Suppressor macrophage treated with lipopolysaccharide for 1 hour (primary cell): ENCODE measurements around the gene TTPAL.

ENCODE experiments used
- DNase-seq, 3 donors: peaks; one replicate each; pipeline ENCODE4 v3.0.0-alpha.2; 2020 to 2022

The TTPAL gene

GRCh38 chr20:44442298-44443070, 33.2 kb upstream of the TTPAL start:
- DNase-seq, result peak in 2 of 3 donors; percentile 12

GRCh38 chr20:44445742-44446710, 29.6 kb upstream of the TTPAL start:
- DNase-seq, result no peak

- DNase-seq, result no peak
Measured at GRCh38 chr20:44447827-44448419, 27.8 kb upstream of the TTPAL start.

DNA sequence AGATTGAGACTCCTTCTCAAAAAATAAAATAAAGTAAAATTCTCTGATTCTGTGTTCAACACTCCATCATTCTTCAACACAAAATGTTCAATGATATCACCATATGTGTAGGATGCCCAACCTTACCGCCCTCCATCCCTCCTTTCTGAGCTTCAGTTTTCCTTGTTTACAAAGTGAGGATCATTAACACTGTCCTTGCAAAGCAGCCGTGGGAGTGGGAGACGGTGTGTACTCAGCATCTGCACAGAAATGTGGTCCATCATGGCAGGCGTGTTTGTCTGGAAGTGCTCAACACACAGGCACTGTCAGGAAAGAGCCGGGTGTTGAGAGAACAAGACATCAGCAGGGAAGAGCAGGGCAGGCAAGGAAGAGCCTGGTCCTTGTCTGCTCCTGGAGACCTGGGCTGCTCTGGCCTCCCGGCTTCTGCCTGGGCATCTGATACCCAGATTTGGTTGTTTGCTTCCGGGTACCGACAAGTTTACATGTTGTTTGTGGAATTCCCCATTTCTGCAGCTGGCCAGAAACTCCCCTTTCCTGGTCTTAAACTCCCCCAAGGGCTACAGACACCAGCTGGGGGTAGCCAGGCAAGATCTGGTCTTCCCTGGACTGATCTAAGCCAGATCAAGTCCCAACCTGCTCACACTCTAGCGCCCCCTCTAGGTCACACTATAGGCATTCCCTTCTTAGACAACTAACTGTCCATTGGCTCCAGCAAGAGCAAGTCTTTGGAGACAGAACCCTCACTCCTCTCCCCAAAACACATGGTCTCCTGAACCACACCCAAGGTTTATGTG, 26.7 kb upstream of the TTPAL start:
- DNase-seq, result peak; percentile 28 to 56 (median 28)

DNA sequence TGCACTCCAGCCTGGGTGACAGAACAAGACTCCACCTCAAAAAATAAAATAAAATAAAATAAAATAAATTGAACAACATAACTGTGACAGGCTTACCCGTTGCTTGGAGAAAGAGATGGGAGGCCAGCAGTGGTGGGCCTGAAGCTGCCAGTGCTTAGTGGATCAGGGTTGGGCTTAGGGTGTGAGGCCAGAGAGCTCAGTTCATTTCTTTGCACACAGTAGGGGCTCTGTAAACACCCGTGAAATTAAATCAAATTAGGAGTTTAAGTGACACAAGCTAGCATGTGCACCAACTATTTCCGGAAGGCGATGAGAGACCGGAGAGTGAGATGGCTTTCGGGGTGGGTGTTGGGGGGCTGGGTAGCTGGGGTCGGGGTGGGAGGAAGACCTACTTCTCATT, 25.8 kb upstream of the TTPAL start:
- DNase-seq, result no peak

DNA sequence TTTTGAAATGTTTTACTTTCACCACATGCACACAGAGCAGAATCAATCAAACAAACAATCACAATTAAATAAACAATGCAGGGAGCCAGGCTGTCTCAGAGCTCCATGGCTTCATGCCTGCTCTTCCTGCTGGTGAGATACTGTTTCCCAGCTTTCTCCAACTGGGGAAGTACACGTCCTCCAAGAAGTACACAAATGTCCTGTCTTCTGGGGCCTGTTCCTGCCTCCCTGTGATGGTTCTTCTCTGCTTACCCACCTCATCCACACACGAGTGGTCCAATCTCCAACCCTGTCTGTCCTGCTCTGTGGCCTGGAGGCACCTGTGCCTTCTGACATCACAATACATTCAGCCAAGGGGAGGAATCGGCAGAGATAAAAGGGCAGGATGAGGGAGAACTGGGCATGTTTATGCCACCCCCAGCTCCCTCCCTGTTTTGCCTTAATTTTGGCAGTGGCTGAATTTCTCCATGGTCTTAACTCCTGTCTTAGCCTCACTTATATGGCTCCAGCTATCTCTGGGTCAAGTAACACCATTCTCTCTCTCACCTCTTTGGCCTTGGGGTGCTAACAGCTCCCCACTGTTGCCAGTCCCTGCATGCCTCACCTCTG, 25.3 kb upstream of the TTPAL start:
- DNase-seq, result no peak

DNA sequence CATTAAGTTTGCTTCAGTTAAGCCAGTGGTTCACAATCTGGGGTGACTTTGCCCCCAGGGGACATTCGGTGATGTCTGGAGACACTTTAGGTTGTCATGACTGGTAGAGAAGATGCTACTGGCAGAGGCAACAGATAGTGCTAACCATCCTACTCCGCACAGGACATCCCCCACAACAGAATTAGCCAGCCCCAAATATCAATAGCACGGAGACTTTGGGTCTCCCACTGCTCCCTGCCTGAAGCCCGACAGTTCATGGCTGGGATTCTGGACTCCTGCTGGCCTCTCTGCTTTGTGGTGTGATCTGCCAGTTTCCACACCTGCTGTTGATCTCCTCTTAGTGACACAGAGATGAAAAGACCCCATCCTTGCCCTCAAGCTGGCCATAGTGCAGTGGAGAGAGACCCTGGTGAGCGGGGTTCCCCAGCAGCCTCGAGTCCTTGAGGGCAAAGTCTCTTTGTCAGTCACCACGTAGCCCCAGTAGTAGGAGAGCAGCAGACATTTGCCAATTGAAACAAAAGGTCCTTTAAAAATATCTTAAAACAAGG, 24.7 kb upstream of the TTPAL start:
- DNase-seq, result no peak

GRCh38 chr20:44454306-44454963, 21.2 kb upstream of the TTPAL start:
- no peak for DNase-seq

- peak; percentile 45 to 55 (median 53) for DNase-seq
Measured at GRCh38 chr20:44455126-44455525, 20.5 kb upstream of the TTPAL start.

GRCh38 chr20:44456611-44457010, 19.1 kb upstream of the TTPAL start:
- DNase-seq, result no peak

DNA sequence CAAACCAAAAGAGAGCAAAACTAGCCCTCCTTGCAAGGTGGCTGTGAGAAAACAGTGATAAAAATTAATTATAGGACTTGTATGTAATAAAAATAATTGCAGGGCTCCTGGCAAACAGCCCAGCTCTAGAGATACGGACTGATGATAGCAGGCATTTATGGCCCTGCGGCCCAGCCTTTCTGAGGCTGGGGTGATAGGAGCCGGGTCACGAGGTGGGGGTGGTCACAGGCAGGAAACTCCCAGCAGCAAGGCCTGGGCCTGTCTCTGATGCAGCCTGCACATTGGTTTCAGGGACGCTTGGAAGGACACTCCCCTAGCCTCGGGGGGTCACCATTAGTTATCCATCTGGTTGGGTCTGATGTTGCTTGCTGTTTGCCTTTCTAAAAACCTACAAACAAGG, 18.7 kb upstream of the TTPAL start:
- no peak for DNase-seq

GRCh38 chr20:44459271-44459670, 16.4 kb upstream of the TTPAL start:
- no peak for DNase-seq

GRCh38 chr20:44460795-44461141, 14.9 kb upstream of the TTPAL start:
- peak; percentile 56 to 69 (median 65) for DNase-seq

GRCh38 chr20:44461142-44461802, 14.4 kb upstream of the TTPAL start:
- DNase-seq, result no peak

GRCh38 chr20:44461803-44462174, 13.9 kb upstream of the TTPAL start:
- no peak for DNase-seq

GRCh38 chr20:44463466-44463865, 12.2 kb upstream of the TTPAL start:
- no peak for DNase-seq

- no peak for DNase-seq
Measured at GRCh38 chr20:44464514-44464913, 11.2 kb upstream of the TTPAL start.

DNA sequence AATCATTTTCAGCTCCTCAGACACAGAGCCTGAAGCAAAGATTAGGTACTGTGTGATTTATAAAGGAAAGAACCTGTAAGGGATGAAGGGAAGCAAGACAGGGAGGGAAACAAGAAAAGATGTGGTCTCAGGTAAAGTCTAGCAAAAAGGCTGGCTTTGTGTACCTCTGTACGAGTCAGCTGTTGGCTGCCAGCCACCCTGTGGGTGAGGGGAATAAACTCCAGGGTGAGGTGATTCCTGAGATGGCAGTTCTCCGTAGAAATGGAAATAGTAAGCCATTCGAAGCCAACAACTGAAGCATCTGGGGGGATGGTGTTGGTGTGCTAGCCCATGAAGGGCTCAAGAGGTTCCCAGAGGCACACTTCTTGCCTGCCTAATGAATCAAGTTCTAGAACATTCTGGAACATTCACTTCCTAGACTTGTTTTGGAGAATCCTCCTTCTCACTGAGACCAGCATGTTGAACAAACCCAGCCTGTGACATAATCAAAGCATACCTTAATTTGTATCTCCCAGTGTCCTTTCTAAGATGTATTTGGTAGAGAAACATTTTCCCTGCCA, 10.6 kb upstream of the TTPAL start:
- DNase-seq, result no peak

DNA sequence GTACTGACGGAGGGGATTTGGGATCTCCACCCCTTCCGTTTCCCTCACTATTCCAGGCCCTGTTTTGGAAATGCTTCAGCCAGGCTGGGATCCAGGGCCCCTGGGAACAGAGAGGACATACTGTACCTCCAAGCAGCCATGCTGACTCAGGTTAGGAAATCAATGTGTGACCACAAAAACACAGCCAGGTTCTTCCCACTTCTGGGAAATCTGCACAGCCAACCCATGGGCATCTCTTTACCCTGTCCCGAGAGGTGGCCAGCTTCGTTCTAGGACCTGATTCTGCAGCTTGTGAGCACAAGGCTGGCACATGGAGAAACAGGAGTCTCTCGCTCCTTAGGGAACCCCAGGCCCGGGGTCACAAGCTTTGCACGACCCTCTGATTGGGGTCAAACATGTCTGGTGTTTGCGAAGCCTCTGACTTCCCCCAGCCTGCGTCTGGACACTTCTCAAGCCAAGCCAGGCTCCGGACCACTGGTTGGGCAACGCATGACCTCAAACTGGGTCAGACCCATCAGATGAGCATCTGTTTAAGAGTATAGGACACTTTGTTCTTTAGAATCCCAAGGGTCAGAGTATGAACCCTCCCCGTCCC, 8.3 kb upstream of the TTPAL start:
- no peak for DNase-seq
